HepG2 (cell line): ENCODE results near the gene FIS1. TPM values are rescaled to one million over a fixed set of nuclear protein-coding genes. Genes with fewer than 3 reads are reported as not detected.
A peak's percentile ranks its signal among the peaks of the same experiment; 100 is the strongest.

Experiments
- DR1 ChIP-seq: sonication (generic); formaldehyde crosslinking; IDR thresholded peaks from 2 replicates; pipeline ENCODE4 v1.8.0; 2021; ENCODE audit warnings: mild to moderate bottlenecking, missing genetic modification reagents, inconsistent platforms
- GATA4 ChIP-seq: sonication (generic); IDR thresholded peaks from 2 replicates; pipeline ENCODE4 v1.6.1; 2016; ENCODE audit warnings: antibody characterized with exemption, low read depth, borderline replicate concordance
- MAFF ChIP-seq: IDR thresholded peaks from 2 replicates; pipeline ENCODE4 v1.6.1; 2011; ENCODE audit warnings: low read depth, low read length, improper control_type of control experiment
- MAZ ChIP-seq, 2 experiments: sonication (generic) in 1 of 2; formaldehyde crosslinking in 1 of 2; IDR thresholded peaks; 2 replicates each; pipeline versions ENCODE4 v1.5.0 to v1.6.1; 2012 to 2020; ENCODE audit warnings: low read depth in 2 of 2, mild to moderate bottlenecking in 2 of 2, borderline replicate concordance in 1 of 2, improper control_type of control experiment in 1 of 2, low read length in 1 of 2, missing genetic modification reagents in 1 of 2, moderate library complexity in 1 of 2
- RNF2 ChIP-seq: fragments of 450-650 bp; conservative IDR thresholded peaks from 2 replicates; pipeline ENCODE4 v1.6.1; 2016; ENCODE audit warnings: low read depth
- polyA plus RNA-seq, 8 experiments: library from polyadenylated mRNA; depleted of rRNA in 3 of 8; stranded (reverse) in 7 of 8; unstranded in 1 of 8; fragments of >200 nt; fragmentation: Illumina TruSeq in 4 of 8; extraction: Trizol in 4 of 8; gene quantifications; 2 replicates each; pipeline versions ENCODE4 v1.2.1 to v1.2.3, GENCODE V29; 2011 to 2016; ENCODE audit warnings: low read depth in 4 of 8, missing spikeins in 1 of 8, mixed read lengths in 1 of 8; ENCODE audit not compliant: insufficient read depth in 1 of 8
- total RNA-seq, 5 experiments: library from RNA; depleted of rRNA; stranded (reverse); fragments of >200 nt; fragmentation: Illumina TruSeq; extraction: Trizol; gene quantifications; 2 replicates each; pipeline ENCODE4 v1.2.3, GENCODE V29; 2016; ENCODE audit warnings: low read depth in 1 of 5
- TF ChIP-seq, protein P1 (sequence below): IDR thresholded peaks from 2 replicates; pipeline ENCODE4 v1.6.1; 2016; ENCODE audit warnings: missing compliant biosample characterization, missing genetic modification reagents, borderline replicate concordance
- TF ChIP-seq, protein P2 (sequence below): sonication (generic); formaldehyde crosslinking; IDR thresholded peaks from 2 replicates; pipeline ENCODE4 v1.4.0; 2020; ENCODE audit warnings: mild to moderate bottlenecking, missing genetic modification reagents
- TF ChIP-seq, protein P3 (sequence below): sonication (generic); formaldehyde crosslinking; IDR thresholded peaks from 2 replicates; pipeline ENCODE4 v1.4.0; 2020; ENCODE audit warnings: missing genetic modification reagents, borderline replicate concordance
- TF ChIP-seq, protein P4 (sequence below): fragments of 450-650 bp; IDR thresholded peaks from 2 replicates; pipeline ENCODE4 v1.6.1; 2017
- TF ChIP-seq, protein P5 (sequence below): sonication (generic); formaldehyde crosslinking; conservative IDR thresholded peaks from 2 replicates; pipeline ENCODE4 v1.8.0; 2022; ENCODE audit warnings: low read depth, missing genetic modification reagents
- TF ChIP-seq, protein P6 (sequence below): sonication (generic); formaldehyde crosslinking; IDR thresholded peaks from 2 replicates; pipeline ENCODE4 v1.4.0; 2020; ENCODE audit warnings: mild to moderate bottlenecking, missing genetic modification reagents
- TF ChIP-seq, protein P7 (sequence below): IDR thresholded peaks from 2 replicates; pipeline ENCODE4 v1.6.1; 2016; ENCODE audit warnings: missing genetic modification reagents, missing compliant biosample characterization
- TF ChIP-seq, protein P8 (sequence below): sonication (generic); formaldehyde crosslinking; IDR thresholded peaks from 2 replicates; pipeline ENCODE4 v1.8.0; 2022; ENCODE audit warnings: missing genetic modification reagents, mild to moderate bottlenecking, borderline replicate concordance

The FIS1 gene
- total and polyA plus RNA-seq, 2 of the 13 experiments (the other 11 are each of a cell fraction or from before 2014, with no cell fraction given): 97.5 to 101 TPM

DNA sequence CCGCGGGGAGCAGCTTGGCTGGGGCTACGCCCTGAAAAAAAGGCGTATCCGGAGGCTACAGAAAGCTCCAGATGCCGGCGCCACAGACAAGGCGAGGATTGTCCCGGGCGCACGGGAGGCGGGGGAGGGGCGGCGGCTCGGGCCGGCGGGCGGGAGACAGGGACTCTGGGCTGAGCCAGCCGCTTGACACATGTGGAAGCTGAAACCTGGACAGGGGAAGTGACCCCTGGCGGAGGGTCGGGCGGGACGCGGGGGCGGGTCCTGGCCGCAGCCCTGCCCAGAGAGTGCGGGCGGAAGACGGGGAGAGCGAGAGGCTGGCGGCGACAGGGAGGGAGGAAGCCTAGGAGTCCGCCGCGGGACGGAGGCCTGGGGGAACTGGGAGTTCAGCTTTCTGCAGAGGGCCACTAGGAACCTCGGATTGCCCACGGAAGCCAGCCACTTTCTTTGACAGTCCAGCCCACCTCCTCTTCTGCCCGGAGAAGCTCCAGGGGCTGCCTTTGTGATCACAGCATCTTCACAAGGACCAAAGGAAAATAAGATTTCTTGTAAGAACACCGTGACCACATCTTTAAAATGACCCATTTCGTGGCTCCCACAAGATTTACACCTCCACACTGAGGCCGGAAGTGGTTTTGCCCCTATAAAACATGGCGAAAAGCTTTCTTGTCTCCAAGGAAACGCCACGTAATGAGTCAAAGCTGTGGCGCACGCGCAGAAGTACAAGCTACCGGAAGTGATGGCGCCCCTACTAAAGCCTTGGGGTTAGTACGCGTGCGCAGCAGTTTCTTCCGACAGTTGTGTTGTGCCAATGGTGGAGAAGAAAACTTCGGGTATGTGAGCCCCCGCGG lies 27.3 kb downstream of the FIS1 start, which contains the start of the genes PLOD3 and ZNHIT1 (continued):
- TF ChIP-seq, protein P1, sequence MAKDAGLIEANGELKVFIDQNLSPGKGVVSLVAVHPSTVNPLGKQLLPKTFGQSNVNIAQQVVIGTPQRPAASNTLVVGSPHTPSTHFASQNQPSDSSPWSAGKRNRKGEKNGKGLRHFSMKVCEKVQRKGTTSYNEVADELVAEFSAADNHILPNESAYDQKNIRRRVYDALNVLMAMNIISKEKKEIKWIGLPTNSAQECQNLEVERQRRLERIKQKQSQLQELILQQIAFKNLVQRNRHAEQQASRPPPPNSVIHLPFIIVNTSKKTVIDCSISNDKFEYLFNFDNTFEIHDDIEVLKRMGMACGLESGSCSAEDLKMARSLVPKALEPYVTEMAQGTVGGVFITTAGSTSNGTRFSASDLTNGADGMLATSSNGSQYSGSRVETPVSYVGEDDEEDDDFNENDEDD (CRISPR knock-in tag): peak; percentile 75; the same call in 1 of the 2 replicates
- TF ChIP-seq, protein P2, sequence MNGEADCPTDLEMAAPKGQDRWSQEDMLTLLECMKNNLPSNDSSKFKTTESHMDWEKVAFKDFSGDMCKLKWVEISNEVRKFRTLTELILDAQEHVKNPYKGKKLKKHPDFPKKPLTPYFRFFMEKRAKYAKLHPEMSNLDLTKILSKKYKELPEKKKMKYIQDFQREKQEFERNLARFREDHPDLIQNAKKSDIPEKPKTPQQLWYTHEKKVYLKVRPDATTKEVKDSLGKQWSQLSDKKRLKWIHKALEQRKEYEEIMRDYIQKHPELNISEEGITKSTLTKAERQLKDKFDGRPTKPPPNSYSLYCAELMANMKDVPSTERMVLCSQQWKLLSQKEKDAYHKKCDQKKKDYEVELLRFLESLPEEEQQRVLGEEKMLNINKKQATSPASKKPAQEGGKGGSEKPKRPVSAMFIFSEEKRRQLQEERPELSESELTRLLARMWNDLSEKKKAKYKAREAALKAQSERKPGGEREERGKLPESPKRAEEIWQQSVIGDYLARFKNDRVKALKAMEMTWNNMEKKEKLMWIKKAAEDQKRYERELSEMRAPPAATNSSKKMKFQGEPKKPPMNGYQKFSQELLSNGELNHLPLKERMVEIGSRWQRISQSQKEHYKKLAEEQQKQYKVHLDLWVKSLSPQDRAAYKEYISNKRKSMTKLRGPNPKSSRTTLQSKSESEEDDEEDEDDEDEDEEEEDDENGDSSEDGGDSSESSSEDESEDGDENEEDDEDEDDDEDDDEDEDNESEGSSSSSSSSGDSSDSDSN (CRISPR knock-in tag): peak; percentile 94
- TF ChIP-seq MAFF (no peak), RNF2 (no peak), DR1 (peak; percentile 31; the same call in 1 of the 2 replicates), GATA4 (0 out of 2 replicates have a peak, but pooled peaks have one; percentile 23), MAZ (IDR thresholded peaks at IDR 0.05; ENCODE audit: borderline replicate concordance, low read depth, low read length) (0 out of 2 replicates have a peak, but pooled peaks have one; percentile 37), MAZ (CRISPR knock-in tag; IDR thresholded peaks at IDR 0.05; ENCODE audit: low read depth) (peak; percentile 62; the same call in 1 of the 2 replicates)
- TF ChIP-seq, protein P3, sequence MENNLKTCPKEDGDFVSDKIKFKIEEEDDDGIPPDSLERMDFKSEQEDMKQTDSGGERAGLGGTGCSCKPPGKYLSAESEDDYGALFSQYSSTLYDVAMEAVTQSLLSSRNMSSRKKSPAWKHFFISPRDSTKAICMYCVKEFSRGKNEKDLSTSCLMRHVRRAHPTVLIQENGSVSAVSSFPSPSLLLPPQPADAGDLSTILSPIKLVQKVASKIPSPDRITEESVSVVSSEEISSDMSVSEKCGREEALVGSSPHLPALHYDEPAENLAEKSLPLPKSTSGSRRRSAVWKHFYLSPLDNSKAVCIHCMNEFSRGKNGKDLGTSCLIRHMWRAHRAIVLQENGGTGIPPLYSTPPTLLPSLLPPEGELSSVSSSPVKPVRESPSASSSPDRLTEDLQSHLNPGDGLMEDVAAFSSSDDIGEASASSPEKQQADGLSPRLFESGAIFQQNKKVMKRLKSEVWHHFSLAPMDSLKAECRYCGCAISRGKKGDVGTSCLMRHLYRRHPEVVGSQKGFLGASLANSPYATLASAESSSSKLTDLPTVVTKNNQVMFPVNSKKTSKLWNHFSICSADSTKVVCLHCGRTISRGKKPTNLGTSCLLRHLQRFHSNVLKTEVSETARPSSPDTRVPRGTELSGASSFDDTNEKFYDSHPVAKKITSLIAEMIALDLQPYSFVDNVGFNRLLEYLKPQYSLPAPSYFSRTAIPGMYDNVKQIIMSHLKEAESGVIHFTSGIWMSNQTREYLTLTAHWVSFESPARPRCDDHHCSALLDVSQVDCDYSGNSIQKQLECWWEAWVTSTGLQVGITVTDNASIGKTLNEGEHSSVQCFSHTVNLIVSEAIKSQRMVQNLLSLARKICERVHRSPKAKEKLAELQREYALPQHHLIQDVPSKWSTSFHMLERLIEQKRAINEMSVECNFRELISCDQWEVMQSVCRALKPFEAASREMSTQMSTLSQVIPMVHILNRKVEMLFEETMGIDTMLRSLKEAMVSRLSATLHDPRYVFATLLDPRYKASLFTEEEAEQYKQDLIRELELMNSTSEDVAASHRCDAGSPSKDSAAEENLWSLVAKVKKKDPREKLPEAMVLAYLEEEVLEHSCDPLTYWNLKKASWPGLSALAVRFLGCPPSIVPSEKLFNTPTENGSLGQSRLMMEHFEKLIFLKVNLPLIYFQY (CRISPR knock-in tag): peak; percentile 39; the same call in 1 of the 2 replicates
- TF ChIP-seq, protein P4, sequence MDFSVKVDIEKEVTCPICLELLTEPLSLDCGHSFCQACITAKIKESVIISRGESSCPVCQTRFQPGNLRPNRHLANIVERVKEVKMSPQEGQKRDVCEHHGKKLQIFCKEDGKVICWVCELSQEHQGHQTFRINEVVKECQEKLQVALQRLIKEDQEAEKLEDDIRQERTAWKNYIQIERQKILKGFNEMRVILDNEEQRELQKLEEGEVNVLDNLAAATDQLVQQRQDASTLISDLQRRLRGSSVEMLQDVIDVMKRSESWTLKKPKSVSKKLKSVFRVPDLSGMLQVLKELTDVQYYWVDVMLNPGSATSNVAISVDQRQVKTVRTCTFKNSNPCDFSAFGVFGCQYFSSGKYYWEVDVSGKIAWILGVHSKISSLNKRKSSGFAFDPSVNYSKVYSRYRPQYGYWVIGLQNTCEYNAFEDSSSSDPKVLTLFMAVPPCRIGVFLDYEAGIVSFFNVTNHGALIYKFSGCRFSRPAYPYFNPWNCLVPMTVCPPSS: no peak
- TF ChIP-seq, protein P5, sequence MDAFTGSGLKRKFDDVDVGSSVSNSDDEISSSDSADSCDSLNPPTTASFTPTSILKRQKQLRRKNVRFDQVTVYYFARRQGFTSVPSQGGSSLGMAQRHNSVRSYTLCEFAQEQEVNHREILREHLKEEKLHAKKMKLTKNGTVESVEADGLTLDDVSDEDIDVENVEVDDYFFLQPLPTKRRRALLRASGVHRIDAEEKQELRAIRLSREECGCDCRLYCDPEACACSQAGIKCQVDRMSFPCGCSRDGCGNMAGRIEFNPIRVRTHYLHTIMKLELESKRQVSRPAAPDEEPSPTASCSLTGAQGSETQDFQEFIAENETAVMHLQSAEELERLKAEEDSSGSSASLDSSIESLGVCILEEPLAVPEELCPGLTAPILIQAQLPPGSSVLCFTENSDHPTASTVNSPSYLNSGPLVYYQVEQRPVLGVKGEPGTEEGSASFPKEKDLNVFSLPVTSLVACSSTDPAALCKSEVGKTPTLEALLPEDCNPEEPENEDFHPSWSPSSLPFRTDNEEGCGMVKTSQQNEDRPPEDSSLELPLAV: no peak
- TF ChIP-seq, protein P6, sequence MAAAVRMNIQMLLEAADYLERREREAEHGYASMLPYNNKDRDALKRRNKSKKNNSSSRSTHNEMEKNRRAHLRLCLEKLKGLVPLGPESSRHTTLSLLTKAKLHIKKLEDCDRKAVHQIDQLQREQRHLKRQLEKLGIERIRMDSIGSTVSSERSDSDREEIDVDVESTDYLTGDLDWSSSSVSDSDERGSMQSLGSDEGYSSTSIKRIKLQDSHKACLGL: no peak
- TF ChIP-seq, protein P7, sequence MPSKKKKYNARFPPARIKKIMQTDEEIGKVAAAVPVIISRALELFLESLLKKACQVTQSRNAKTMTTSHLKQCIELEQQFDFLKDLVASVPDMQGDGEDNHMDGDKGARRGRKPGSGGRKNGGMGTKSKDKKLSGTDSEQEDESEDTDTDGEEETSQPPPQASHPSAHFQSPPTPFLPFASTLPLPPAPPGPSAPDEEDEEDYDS (CRISPR knock-in tag): peak; percentile 74; the same call in 1 of the 2 replicates
- TF ChIP-seq, protein P8, sequence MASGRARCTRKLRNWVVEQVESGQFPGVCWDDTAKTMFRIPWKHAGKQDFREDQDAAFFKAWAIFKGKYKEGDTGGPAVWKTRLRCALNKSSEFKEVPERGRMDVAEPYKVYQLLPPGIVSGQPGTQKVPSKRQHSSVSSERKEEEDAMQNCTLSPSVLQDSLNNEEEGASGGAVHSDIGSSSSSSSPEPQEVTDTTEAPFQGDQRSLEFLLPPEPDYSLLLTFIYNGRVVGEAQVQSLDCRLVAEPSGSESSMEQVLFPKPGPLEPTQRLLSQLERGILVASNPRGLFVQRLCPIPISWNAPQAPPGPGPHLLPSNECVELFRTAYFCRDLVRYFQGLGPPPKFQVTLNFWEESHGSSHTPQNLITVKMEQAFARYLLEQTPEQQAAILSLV (CRISPR knock-in tag): 0 out of 2 replicates have a peak, but pooled peaks have one; percentile 60
